Suprapubic skin (tissue), 4 donors: ENCODE results near the gene CXCR5.

Source experiments
- EP300 ChIP-seq: sonication (generic); formaldehyde crosslinking; IDR thresholded peaks from one replicate; pipeline ENCODE4 v1.6.1; 2017; ENCODE audit warnings: antibody characterized with exemption
- POLR2A ChIP-seq, 2 donors: fragments of 450-650 bp; IDR thresholded peaks; one replicate each; pipeline ENCODE4 v1.6.1; 2017; ENCODE audit warnings: antibody characterized with exemption in 2 of 2, mild to moderate bottlenecking in 2 of 2, moderate library complexity in 2 of 2
- POLR2AphosphoS5 ChIP-seq, 3 donors: sonication (generic); formaldehyde crosslinking; IDR thresholded peaks; one replicate each; pipeline ENCODE4 v1.6.1; 2017; ENCODE audit warnings: antibody characterized with exemption in 3 of 3
- TF ChIP-seq, protein P1 (sequence below), 2 donors: fragments of 200-600 bp in 1 of 2; fragments of 450-650 bp in 1 of 2; sonication (generic) in 1 of 2; IDR thresholded peaks; one replicate each; pipeline ENCODE4 v1.5.1; 2016 to 2019; ENCODE audit warnings: antibody characterized with exemption in 2 of 2, mild to moderate bottlenecking in 1 of 2, moderate library complexity in 1 of 2

- TF ChIP-seq, protein P1, sequence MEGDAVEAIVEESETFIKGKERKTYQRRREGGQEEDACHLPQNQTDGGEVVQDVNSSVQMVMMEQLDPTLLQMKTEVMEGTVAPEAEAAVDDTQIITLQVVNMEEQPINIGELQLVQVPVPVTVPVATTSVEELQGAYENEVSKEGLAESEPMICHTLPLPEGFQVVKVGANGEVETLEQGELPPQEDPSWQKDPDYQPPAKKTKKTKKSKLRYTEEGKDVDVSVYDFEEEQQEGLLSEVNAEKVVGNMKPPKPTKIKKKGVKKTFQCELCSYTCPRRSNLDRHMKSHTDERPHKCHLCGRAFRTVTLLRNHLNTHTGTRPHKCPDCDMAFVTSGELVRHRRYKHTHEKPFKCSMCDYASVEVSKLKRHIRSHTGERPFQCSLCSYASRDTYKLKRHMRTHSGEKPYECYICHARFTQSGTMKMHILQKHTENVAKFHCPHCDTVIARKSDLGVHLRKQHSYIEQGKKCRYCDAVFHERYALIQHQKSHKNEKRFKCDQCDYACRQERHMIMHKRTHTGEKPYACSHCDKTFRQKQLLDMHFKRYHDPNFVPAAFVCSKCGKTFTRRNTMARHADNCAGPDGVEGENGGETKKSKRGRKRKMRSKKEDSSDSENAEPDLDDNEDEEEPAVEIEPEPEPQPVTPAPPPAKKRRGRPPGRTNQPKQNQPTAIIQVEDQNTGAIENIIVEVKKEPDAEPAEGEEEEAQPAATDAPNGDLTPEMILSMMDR (IDR thresholded peaks at IDR 0.05): no peak
- no peak for TF ChIP-seq EP300
- no peak for TF ChIP-seq POLR2AphosphoS5 (IDR thresholded peaks at IDR 0.05)
- TF ChIP-seq POLR2A (IDR thresholded peaks at IDR 0.05): no peak
Measured at GRCh38 chr11:118901494-118902335, 18.0 kb downstream of the CXCR5 start.
